Psoas muscle (tissue), 8 donors: ENCODE results near the gene ZC3H12A. TPM values are rescaled to one million over a fixed set of nuclear protein-coding genes. Genes with fewer than 3 reads are reported as not detected.

ENCODE experiments used
- ATAC-seq, 4 donors: fragments of 200-7000 bp; cut with Tn5 transposase; one replicate each; pipeline ENCODE4 v1.9.1; 2020; ENCODE audit warnings: moderate library complexity in 3 of 4, mild to moderate bottlenecking in 2 of 4
- DNase-seq, 2 donors: peaks; one replicate each; pipeline ENCODE4 v3.0.0-alpha.2; 2020
- H3K27ac ChIP-seq: fragments of 200-600 bp; one replicate; pipeline ENCODE4 v1.8.0; 2022
- H3K27me3 ChIP-seq, 3 donors: fragments of 200-600 bp in 1 of 3; one replicate each; pipeline versions ENCODE4 v1.6.1 to v1.8.0; 2013 to 2022; ENCODE audit warnings: low read length in 2 of 3, mild to moderate bottlenecking in 2 of 3, moderate library complexity in 1 of 3; ENCODE audit not compliant: insufficient read depth in 3 of 3
- H3K36me3 ChIP-seq, 2 donors: fragments of 200-600 bp in 1 of 2; one replicate each; pipeline versions ENCODE4 v1.6.1 to v1.8.0; 2013 to 2022; ENCODE audit warnings: low read depth in 1 of 2, mild to moderate bottlenecking in 1 of 2, moderate library complexity in 1 of 2; ENCODE audit not compliant: insufficient read depth in 1 of 2
- H3K4me1 ChIP-seq: fragments of 200-600 bp; one replicate; pipeline ENCODE4 v1.8.0; 2022
- H3K4me3 ChIP-seq: fragments of 200-600 bp; one replicate; pipeline ENCODE4 v1.8.0; 2022; ENCODE audit warnings: mild to moderate bottlenecking
- H3K9me3 ChIP-seq: fragments of 200-600 bp; one replicate; pipeline ENCODE4 v1.8.0; 2022
- WGBS, 3 donors: extraction: QIAGEN DNeasy Blood & Tissue Kit; methylation state at CpG; one replicate each; pipeline versions ENCODE4 v1.1.6 to v1.1.7; 2013; 5-methylcytosine and 5-hydroxymethylcytosine counted together
- intact Hi-C, 2 donors: fragments of 100-400 bp; cut with DNase I; formaldehyde crosslinking; loops; one replicate each; pipeline versions ENCODE4 v1.11.0 to v1.14.2; 2022
- polyA plus RNA-seq, 3 donors: library from polyadenylated mRNA; stranded (reverse); fragments of 200-250 nt; gene quantifications; one replicate each; pipeline ENCODE4 v1.2.3, GENCODE V29; 2013
- total RNA-seq, 4 donors: library from RNA; stranded (reverse); fragmentation: NEBNext Ultra II Directional in 2 of 4; extraction: Animal tissue kit (Norgen Biotek cat#: 25700) in 2 of 4; gene quantifications; one replicate each; pipeline versions ENCODE4 v1.2.1 to v1.2.4, GENCODE V29; 2021 to 2023
- TF ChIP-seq, protein P1 (sequence below): fragments of 200-600 bp; IDR thresholded peaks from one replicate; pipeline ENCODE4 v1.8.0; 2022; ENCODE audit warnings: antibody characterized with exemption
- donor health status: healthy with polysubstance abuse.
- donor health status: DM: no; HTN: no; CAD: no; lungs with moderate emphysema.
- donor health status: Bipolar disorder and iron deficiency.
- donor health status: healthy.
- donor health status: DM: yes; HTN: yes; CAD: no.
- donor health status: DM: no; HTN: no; CAD: no.
- donor health status: DM: no; HTN: no; CAD: no.
- donor health status: DM: yes; HTN: yes; CAD: no.

ZC3H12A gene
- total and polyA plus RNA-seq, 7 donors, result 1.9 to 30.2 (median 13.5) TPM

DNA sequence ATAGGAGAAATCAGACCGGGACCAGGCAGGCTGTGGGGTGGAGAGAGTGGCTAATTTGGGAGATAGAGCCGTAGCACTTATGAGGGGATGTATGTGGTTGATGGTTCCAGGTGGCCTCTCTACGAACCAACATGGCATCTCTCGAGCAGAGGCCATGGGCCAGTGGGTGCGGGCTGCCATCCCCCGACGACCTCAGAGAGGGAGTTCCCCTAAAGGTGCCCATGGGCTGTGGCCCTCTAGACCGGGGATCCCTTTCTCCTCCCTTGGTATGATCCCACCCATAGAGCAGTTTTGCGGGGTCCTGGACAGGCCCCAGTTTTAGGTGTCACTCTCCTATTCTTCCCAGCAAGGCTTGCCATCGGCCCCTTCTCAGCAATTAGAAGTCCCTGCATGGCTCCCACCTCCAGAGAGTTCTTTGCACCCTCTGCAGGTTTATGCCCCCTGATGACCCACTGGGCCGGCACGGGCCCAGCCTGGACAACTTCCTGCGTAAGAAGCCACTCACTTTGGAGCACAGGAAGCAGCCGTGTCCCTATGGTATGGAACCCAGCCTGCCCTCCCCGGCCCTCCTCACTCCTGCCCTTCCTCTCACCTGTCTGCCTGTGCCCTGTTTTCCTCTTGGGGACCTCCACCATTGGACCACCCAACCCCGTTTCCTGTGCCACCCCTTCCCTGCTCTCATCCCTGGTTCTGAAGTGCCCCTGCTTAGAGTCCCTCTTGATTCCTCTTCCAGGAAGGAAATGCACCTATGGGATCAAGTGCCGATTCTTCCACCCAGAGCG is 7.8 kb downstream of the ZC3H12A start:
- 83 to 92% (median 88%) methylated on average over 17 to 18 of the region's 18 CpGs for WGBS, 3 donors
- Histone ChIP-seq H3K4me3 (no peak overlapping the region), H3K36me3 (peaks cover 9 to 76% of the 10 kb centered on the region in 2 donors), H3K9me3 (no peaks in the 10 kb centered on the region), H3K4me1 (peaks cover 61% of the 10 kb centered on the region), H3K27me3 (no peaks in the 10 kb centered on the region), H3K27ac (no peak overlapping the region)
- DNase-seq (no peak), ATAC-seq (no peak)
- intact Hi-C loops, result no loop called here
- TF ChIP-seq, protein P1, sequence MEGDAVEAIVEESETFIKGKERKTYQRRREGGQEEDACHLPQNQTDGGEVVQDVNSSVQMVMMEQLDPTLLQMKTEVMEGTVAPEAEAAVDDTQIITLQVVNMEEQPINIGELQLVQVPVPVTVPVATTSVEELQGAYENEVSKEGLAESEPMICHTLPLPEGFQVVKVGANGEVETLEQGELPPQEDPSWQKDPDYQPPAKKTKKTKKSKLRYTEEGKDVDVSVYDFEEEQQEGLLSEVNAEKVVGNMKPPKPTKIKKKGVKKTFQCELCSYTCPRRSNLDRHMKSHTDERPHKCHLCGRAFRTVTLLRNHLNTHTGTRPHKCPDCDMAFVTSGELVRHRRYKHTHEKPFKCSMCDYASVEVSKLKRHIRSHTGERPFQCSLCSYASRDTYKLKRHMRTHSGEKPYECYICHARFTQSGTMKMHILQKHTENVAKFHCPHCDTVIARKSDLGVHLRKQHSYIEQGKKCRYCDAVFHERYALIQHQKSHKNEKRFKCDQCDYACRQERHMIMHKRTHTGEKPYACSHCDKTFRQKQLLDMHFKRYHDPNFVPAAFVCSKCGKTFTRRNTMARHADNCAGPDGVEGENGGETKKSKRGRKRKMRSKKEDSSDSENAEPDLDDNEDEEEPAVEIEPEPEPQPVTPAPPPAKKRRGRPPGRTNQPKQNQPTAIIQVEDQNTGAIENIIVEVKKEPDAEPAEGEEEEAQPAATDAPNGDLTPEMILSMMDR, result no peak

DNA sequence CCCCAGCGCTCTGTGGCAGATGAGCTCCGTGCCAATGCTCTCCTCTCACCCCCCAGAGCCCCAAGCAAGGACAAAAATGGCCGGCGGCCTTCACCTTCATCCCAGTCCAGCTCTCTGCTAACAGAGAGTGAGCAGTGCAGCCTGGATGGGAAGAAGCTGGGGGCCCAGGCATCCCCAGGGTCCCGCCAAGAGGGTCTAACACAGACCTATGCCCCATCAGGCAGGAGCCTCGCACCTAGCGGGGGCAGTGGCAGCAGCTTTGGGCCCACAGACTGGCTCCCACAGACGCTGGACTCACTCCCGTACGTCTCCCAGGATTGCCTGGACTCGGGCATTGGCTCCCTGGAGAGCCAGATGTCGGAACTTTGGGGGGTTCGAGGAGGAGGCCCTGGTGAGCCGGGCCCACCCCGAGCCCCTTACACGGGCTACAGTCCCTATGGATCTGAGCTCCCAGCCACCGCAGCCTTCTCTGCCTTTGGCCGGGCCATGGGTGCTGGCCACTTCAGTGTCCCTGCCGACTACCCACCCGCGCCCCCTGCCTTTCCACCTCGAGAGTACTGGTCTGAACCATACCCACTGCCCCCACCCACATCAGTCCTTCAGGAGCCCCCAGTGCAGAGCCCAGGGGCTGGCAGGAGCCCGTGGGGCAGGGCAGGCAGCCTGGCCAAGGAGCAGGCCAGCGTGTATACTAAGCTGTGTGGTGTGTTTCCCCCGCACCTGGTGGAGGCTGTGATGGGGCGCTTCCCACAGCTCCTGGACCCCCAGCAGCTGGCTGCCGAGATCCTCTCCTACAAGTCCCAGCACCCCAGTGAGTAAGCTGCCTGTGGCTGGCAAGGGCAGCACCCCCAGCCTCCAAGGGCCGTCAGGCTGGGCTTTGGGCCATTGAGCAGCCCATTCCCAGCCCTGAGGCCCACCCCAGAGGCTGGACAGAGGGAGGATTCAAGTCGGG is 8.7 kb downstream of the ZC3H12A start:
- Histone ChIP-seq H3K36me3 (peaks cover 9 to 68% of the 10 kb centered on the region in 2 donors), H3K9me3 (no peaks in the 10 kb centered on the region), H3K27ac (no peak overlapping the region), H3K4me1 (peaks cover 59% of the 10 kb centered on the region), H3K27me3 (no peaks in the 10 kb centered on the region), H3K4me3 (no peak overlapping the region)
- WGBS, 3 donors, result 86 to 91% (median 87%) methylated on average over 25 to 29 of the region's 29 CpGs
- TF ChIP-seq, protein P1, result no peak
- DNase-seq (no peak), ATAC-seq (no peak)
- intact Hi-C loops, result no loop called here

DNA sequence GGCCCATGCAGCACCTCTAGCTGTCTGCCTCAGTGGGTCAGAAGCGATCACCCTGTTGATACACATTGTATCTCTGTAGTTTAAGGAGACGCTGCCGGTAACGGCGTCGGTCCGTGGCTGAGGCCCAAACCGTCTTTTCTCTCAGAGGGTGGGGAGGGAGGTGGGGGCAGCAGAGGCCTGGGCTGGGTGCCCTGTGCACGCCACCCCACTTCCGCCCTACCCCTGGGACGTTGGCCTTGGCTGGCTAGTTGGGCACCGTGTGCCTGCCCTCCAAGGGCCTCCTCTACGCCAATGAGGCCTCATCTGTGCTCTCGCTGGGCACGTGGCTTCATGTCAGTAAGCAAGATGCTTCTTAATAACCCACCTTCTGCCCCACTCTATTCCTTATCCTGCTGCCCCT is 9.4 kb downstream of the ZC3H12A start:
- no peaks in the 10 kb centered on the region for H3K27me3 ChIP-seq
- DNase-seq (no peak), ATAC-seq (no peak)
- H3K27ac ChIP-seq, result no peak overlapping the region
- H3K4me3 ChIP-seq, result no peak overlapping the region
- TF ChIP-seq, protein P1, result no peak
- peaks cover 9 to 63% of the 10 kb centered on the region in 2 donors for H3K36me3 ChIP-seq
- peaks cover 52% of the 10 kb centered on the region for H3K4me1 ChIP-seq
- no peaks in the 10 kb centered on the region for H3K9me3 ChIP-seq
- 77 to 90% (median 78%) methylated on average over 15 of the region's 15 CpGs for WGBS, 3 donors
- intact Hi-C loops, result no loop called here

DNA sequence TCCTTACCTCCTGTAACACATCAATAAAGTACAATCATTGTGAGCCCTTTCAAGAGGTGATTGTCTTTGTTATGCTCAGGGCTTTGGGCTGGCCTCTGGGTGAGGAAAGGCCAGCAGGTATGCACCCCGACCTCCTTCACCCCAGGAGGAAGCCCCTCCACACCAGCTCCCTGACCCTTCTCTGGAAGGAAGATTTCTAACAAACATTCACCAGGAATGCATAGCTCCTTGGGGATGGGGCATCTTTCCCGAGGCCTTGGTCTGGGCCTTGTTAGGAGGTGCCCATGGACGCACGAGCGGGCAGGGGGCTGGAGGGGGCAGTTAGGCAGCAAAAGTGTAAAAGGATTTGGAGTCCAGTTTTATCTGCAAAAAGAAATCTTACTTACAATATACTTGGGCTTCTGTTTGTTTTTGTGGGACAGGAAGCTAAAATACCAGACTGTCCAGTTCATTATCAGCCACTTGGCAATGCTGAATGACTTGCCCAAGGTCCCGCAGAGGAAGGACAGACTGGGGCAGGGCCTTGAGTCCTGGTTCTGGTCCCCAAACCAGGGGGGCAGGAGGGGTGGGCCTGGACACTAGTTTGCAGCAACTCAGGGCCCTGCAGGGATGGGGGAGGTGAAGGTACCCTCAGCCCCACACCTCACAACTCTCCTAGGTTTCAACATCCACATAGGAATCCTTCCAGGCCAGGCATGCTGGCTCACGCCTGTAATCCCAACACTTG is 10.1 kb downstream of the ZC3H12A start:
- H3K4me3 ChIP-seq, result no peak overlapping the region
- intact Hi-C loops, result no loop called here
- ATAC-seq (peak in 1 of 4 donors; percentile 1), DNase-seq (peak in 1 of 2 donors; percentile 28)
- H3K4me1 ChIP-seq, result peaks cover 45% of the 10 kb centered on the region
- H3K9me3 ChIP-seq, result no peaks in the 10 kb centered on the region
- H3K36me3 ChIP-seq, result peaks cover 9 to 63% of the 10 kb centered on the region in 2 donors
- WGBS, 3 donors, result 76 to 80% (median 76%) methylated on average over 7 of the region's 7 CpGs
- TF ChIP-seq, protein P1, result no peak
- peak overlapping the region; percentile 84 for H3K27ac ChIP-seq
- H3K27me3 ChIP-seq, result no peaks in the 10 kb centered on the region
